ENCODE results near the gene ADCY7.

DNA sequence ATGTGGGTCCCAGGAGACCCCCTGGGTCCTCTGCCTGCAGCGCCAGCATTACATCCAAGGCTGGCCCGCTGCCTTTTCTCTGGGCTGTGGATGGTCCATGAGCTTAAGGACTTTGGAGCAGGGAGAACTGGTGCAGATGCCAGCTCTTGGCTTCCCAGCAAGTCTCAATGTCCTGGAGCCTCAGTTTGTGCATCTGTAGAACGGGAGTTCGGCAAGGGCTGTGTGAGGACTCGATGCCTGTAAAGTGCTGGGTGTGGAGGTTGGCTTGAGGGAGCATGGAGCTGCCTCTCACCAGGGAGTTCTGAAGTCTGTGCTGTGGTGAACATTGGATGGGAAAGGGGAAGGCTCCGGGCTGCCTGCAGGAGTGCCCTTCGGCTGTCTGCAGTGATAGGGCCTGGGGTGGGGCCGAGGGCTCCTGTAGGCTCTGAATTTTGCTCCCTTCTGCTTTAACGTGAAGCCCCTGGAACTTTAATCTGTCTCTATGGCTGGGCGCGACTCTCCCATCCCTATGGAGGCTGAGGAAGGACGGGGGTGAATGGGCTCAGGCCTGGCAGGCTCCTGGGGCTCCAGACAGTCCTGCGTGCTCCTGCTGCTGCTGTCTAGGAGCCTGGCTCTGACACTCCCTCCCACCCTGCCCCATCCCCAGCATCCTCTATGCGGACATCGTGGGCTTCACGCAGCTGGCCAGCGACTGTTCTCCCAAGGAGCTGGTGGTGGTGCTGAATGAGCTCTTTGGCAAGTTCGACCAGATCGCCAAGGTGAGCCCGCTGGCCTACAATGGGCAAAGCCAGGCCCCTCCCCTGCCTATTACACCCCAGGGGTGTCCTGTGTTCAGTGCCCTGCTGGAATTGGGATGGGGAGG, 27.9 kb downstream of the ADCY7 start:
- TF ChIP-seq, protein P1, sequence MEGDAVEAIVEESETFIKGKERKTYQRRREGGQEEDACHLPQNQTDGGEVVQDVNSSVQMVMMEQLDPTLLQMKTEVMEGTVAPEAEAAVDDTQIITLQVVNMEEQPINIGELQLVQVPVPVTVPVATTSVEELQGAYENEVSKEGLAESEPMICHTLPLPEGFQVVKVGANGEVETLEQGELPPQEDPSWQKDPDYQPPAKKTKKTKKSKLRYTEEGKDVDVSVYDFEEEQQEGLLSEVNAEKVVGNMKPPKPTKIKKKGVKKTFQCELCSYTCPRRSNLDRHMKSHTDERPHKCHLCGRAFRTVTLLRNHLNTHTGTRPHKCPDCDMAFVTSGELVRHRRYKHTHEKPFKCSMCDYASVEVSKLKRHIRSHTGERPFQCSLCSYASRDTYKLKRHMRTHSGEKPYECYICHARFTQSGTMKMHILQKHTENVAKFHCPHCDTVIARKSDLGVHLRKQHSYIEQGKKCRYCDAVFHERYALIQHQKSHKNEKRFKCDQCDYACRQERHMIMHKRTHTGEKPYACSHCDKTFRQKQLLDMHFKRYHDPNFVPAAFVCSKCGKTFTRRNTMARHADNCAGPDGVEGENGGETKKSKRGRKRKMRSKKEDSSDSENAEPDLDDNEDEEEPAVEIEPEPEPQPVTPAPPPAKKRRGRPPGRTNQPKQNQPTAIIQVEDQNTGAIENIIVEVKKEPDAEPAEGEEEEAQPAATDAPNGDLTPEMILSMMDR (conservative IDR thresholded peaks at IDR 0.05; ENCODE audit: low read depth, low read length) = no peak
- no peak for TF ChIP-seq EZH2 (IDR thresholded peaks at IDR 0.05; ENCODE audit: low read length, unreplicated experiment)
